K562 (cell line): ENCODE results near the gene GMNN. TPM values are rescaled to one million over a fixed set of nuclear protein-coding genes. Genes with fewer than 3 reads are reported as not detected.

ENCODE experiments used
- ATAC-seq: fragments of 200-7000 bp; cut with Tn5 transposase; 3 replicates; pipeline ENCODE4 v1.9.1; 2020; ENCODE audit warnings: moderate library complexity
- BruUV-seq: library from RNA; stranded (reverse); fragments of 400-500 nt; replicated peaks from 2 replicates; lab custom pipeline; 2021; lab: Mats Ljungman, UMichigan
- CTCF ChIA-PET: fragments of 300-600 bp; formaldehyde crosslinking; extraction: SDS; loops from one replicate; lab custom pipeline; 2021; ENCODE audit warnings: low intra/inter-chr PET ratio; lab: Yijun Ruan, JAX
- POLR2A ChIA-PET: fragments of 300-600, 350-650 bp; sonication (Branson Sonifier 250); formaldehyde crosslinking; extraction: SDS; loops from one replicate; lab custom pipeline; 2021; ENCODE audit warnings: antibody characterized with exemption, inconsistent platforms; lab: Yijun Ruan, JAX
- DNase-seq, 4 experiments: peaks; one replicate each; pipeline versions ENCODE4 v3.0.0 to v3.0.0-alpha.2; 2011 to 2018; ENCODE audit warnings: low spot score in 3 of 4, mixed read lengths in 3 of 4; ENCODE audit errors: extremely low read depth in 1 of 4
- FAIRE-seq: peaks from 2 replicates; lab custom pipeline; 2011; peaks lifted over from hg19 to GRCh38; lab: Jason Lieb, UNC
- H2AFZ ChIP-seq: 2 replicates; pipeline ENCODE4 v1.6.0; 2011; ENCODE audit warnings: low read depth, low read length, control low read depth, inconsistent platforms
- H3K27ac ChIP-seq: fragments of 200-600 bp; 3 replicates; pipeline ENCODE4 v1.8.0; 2011; ENCODE audit warnings: low read depth, mild to moderate bottlenecking, control low read depth, inconsistent platforms, low read length, moderate library complexity, mixed read lengths; ENCODE audit errors: extremely low read depth
- H3K27me3 ChIP-seq, 2 experiments: fragments of 300-600 bp in 1 of 2; 2 replicates in 1 of 2; 3 replicates in 1 of 2; pipeline versions ENCODE4 v1.6.0 to v1.8.0; 2011; ENCODE audit warnings: inconsistent platforms in 2 of 2, low read length in 2 of 2, mild to moderate bottlenecking in 1 of 2, mixed read lengths in 1 of 2, moderate library complexity in 1 of 2; ENCODE audit not compliant: control insufficient read depth in 2 of 2, insufficient read depth in 2 of 2
- H3K36me3 ChIP-seq: fragments of 300-600 bp; 3 replicates; pipeline ENCODE4 v1.8.0; 2011; ENCODE audit warnings: mild to moderate bottlenecking, low read length, inconsistent platforms; ENCODE audit not compliant: control insufficient read depth, insufficient read depth
- H3K4me1 ChIP-seq, 2 experiments: fragments of 200-600 bp in 1 of 2; replicated peaks in 1 of 2; 2 replicates in 1 of 2; 3 replicates in 1 of 2; pipeline versions ENCODE4 v1.5.1 to v1.8.0; 2011; ENCODE audit warnings: inconsistent platforms in 2 of 2, low read length in 2 of 2, mild to moderate bottlenecking in 1 of 2, mixed read lengths in 1 of 2, moderate library complexity in 1 of 2; ENCODE audit not compliant: control insufficient read depth in 2 of 2, insufficient read depth in 2 of 2
- H3K4me2 ChIP-seq: 2 replicates; pipeline ENCODE4 v1.6.1; 2011; ENCODE audit warnings: low read length, control low read depth, inconsistent platforms, mixed read lengths; ENCODE audit not compliant: insufficient read depth
- H3K4me3 ChIP-seq: fragments of 200-600 bp; sonication (generic), shearing (Covaris generic); 2 replicates; pipeline ENCODE4 v1.5.1; 2016; ENCODE audit warnings: control low read depth, inconsistent platforms
- H3K79me2 ChIP-seq: fragments of 200-600 bp; 3 replicates; pipeline ENCODE4 v1.8.0; 2011; ENCODE audit warnings: low read length, inconsistent platforms; ENCODE audit not compliant: control insufficient read depth, insufficient read depth
- H3K9ac ChIP-seq, 2 experiments: 2 replicates each; pipeline versions ENCODE4 v1.6.0 to v1.6.1; 2011; ENCODE audit warnings: low read depth in 2 of 2, low read length in 2 of 2, control low read depth in 1 of 2, inconsistent platforms in 1 of 2, mild to moderate bottlenecking in 1 of 2, mixed read lengths in 1 of 2; ENCODE audit not compliant: insufficient read depth in 1 of 2
- H3K9me1 ChIP-seq: one replicate; pipeline ENCODE4 v1.6.0; 2011; ENCODE audit warnings: inconsistent platforms, mild to moderate bottlenecking, low read length, moderate library complexity; ENCODE audit not compliant: control insufficient read depth, insufficient read depth
- H3K9me3 ChIP-seq: replicated peaks from 2 replicates; pipeline ENCODE4 v1.5.1; 2011; ENCODE audit warnings: low read depth, low read length, inconsistent platforms; ENCODE audit not compliant: control insufficient read depth, insufficient read depth
- H4K20me1 ChIP-seq: replicated peaks from 2 replicates; pipeline ENCODE4 v1.6.1; 2011; ENCODE audit warnings: low read length, inconsistent platforms, mixed read lengths; ENCODE audit not compliant: control insufficient read depth, insufficient read depth
- NFIC ChIP-seq: fragments of 450-650 bp; IDR thresholded peaks from 2 replicates; pipeline ENCODE4 v1.6.1; 2017; ENCODE audit warnings: mild to moderate bottlenecking, inconsistent platforms
- WGBS: fragments of 100-300 bp; shearing (Covaris generic); methylation state at CpG from one replicate; pipeline ENCODE4 v1.1.6; 2016; ENCODE audit warnings: low coverage, mixed read lengths; ENCODE audit not compliant: insufficient coverage; ENCODE audit errors: missing lambda C conversion rate; 5-methylcytosine and 5-hydroxymethylcytosine counted together
- in situ Hi-C: fragments of 300-500 bp; cut with MboI; formaldehyde crosslinking; loops from 4 replicates; pipeline ENCODE4 v1.15.0; 2018; ENCODE audit warnings: inconsistent platforms, mixed read lengths
- intact Hi-C: fragments of 100-400 bp; cut with micrococcal nuclease; formaldehyde crosslinking; loops from 2 replicates; pipeline ENCODE4 v1.14.2; 2022
- polyA plus RNA-seq, 8 experiments: library from polyadenylated mRNA; depleted of rRNA in 4 of 8; stranded (reverse) in 5 of 8; unstranded in 3 of 8; fragments of >200 nt; fragmentation: Nextera tagmentation in 2 of 8; fragmentation: Illumina TruSeq in 1 of 8; extraction: Ambion mirVana in 2 of 8; extraction: Trizol in 1 of 8; gene quantifications; 2 replicates each; pipeline versions ENCODE4 v1.2.1 to v1.2.3, GENCODE V29; 2011 to 2014; ENCODE audit warnings: inconsistent platforms in 1 of 8, missing spikeins in 1 of 8
- total RNA-seq, 7 experiments: library from RNA; depleted of rRNA in 6 of 7; stranded (reverse); fragments of >200 nt in 6 of 7; fragmentation: Illumina TruSeq in 2 of 7; extraction: Trizol in 2 of 7; gene quantifications; 2 replicates each; pipeline versions ENCODE4 v1.2.1 to v1.2.3, GENCODE V29; 2011 to 2021; ENCODE audit warnings: low replicate concordance in 1 of 7
- TF ChIP-seq, protein P1 (sequence below): IDR thresholded peaks from 2 replicates; pipeline ENCODE4 v1.6.1; 2012; ENCODE audit warnings: low read depth, low read length, improper control_type of control experiment, borderline replicate concordance
- TF ChIP-seq, protein P2 (sequence below): sonication (generic); formaldehyde crosslinking; IDR thresholded peaks from 2 replicates; pipeline ENCODE4 v1.8.1; 2023; ENCODE audit warnings: mild to moderate bottlenecking, missing genetic modification reagents

Gene GMNN
- total and polyA plus RNA-seq, 9 of the 15 experiments (the other 6 are each of a cell fraction or from before 2014, with no cell fraction given), result 144 to 370 (median 210) TPM

DNA sequence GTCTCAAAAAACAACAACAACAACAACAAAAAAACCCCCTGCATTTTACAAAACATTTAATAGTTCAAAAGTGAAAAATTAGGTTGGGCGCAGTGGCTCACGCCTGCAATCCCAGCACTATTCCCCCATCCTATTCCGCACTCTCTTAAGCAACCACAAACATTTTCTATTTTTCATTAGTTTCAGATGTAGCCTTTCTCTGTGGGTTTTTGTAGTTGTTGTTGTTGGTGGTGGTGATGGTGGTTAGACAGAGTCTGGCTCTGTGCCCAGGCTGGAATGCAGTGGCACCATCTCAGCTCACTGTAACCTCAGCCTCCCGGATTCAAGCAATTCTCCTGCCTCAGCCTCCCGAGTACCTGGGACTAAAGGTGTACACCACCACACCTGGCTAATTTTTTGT, 6.4 kb upstream of the GMNN start:
- H3K4me1 ChIP-seq, result peaks cover 0 to under 1% of the 10 kb centered on the region in 2 experiments; a peak in 1 of 5 replicates
- ChIA-PET POLR2A (interaction anchor here (1.0 kb wide), 1 partner anchor 11 kb away, joined by 3 read pairs; no protein-coding TSS in a partner anchor), CTCF (no interaction called here)
- H3K9me1 ChIP-seq, result no peaks in the 10 kb centered on the region
- no TSS peak for BruUV-seq
- in situ Hi-C loops (loop anchor here (10.0 kb wide), 1 partner anchor 194 kb away; no protein-coding TSS in a partner anchor), intact Hi-C loops (loop anchor here (5.0 kb wide), 2 partner anchors 241 to 486 kb away; no protein-coding TSS in a partner anchor)
- H4K20me1 ChIP-seq, result no peaks in the 10 kb centered on the region
- no peak for ATAC-seq
- H3K27me3 ChIP-seq, result no peaks in the 10 kb centered on the region
- H3K4me2 ChIP-seq, result no peak overlapping the region
- no peaks in the 10 kb centered on the region for H3K79me2 ChIP-seq
- no peaks in the 10 kb centered on the region for H3K9me3 ChIP-seq
- 94% methylated on average over 5 of the region's 5 CpGs for WGBS
- no peak overlapping the region for H3K27ac ChIP-seq
- H3K36me3 ChIP-seq, result no peaks in the 10 kb centered on the region
- no peak for FAIRE-seq
- H3K4me3 ChIP-seq, result no peak overlapping the region
- H2AFZ ChIP-seq, result no peak overlapping the region
- TF ChIP-seq, protein P1, sequence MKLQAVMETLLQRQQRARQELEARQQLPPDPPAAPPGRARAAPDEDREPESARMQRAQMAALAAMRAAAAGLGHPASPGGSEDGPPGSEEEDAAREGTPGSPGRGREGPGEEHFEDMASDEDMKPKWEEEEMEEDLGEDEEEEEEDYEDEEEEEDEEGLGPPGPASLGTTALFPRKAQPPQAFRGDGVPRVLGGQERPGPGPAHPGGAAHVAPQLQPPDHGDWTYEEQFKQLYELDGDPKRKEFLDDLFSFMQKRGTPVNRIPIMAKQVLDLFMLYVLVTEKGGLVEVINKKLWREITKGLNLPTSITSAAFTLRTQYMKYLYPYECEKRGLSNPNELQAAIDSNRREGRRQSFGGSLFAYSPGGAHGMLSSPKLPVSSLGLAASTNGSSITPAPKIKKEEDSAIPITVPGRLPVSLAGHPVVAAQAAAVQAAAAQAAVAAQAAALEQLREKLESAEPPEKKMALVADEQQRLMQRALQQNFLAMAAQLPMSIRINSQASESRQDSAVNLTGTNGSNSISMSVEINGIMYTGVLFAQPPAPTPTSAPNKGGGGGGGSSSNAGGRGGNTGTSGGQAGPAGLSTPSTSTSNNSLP, result no peak
- peak; percentile 39 for TF ChIP-seq NFIC
- TF ChIP-seq, protein P2, sequence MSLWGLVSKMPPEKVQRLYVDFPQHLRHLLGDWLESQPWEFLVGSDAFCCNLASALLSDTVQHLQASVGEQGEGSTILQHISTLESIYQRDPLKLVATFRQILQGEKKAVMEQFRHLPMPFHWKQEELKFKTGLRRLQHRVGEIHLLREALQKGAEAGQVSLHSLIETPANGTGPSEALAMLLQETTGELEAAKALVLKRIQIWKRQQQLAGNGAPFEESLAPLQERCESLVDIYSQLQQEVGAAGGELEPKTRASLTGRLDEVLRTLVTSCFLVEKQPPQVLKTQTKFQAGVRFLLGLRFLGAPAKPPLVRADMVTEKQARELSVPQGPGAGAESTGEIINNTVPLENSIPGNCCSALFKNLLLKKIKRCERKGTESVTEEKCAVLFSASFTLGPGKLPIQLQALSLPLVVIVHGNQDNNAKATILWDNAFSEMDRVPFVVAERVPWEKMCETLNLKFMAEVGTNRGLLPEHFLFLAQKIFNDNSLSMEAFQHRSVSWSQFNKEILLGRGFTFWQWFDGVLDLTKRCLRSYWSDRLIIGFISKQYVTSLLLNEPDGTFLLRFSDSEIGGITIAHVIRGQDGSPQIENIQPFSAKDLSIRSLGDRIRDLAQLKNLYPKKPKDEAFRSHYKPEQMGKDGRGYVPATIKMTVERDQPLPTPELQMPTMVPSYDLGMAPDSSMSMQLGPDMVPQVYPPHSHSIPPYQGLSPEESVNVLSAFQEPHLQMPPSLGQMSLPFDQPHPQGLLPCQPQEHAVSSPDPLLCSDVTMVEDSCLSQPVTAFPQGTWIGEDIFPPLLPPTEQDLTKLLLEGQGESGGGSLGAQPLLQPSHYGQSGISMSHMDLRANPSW (CRISPR knock-in tag), result no peak
- H3K9ac ChIP-seq, result no peak overlapping the region
- DNase-seq, result no peak
